Endometrial microvascular endothelial cells (primary cell): ENCODE results near the gene HMX1. TPM values are rescaled to one million over a fixed set of nuclear protein-coding genes. Genes with fewer than 3 reads are reported as not detected.

ENCODE experiments used
- in situ Hi-C: cut with HindIII; loops from 2 replicates; pipeline ENCODE4 v1.10.0; 2017; ENCODE audit warnings: low sequenced_read_pairs, low pct_unique_long_range_greater_than_20kb; ENCODE audit errors: inconsistent ontology term
- total RNA-seq: library from RNA; depleted of rRNA; stranded (reverse); fragments of >200 nt; gene quantifications from one replicate; pipeline ENCODE4 v1.2.3, GENCODE V29; 2015; ENCODE audit errors: inconsistent ontology term

Gene HMX1
- total RNA-seq, 1 donor from 2014 or later = not detected

DNA sequence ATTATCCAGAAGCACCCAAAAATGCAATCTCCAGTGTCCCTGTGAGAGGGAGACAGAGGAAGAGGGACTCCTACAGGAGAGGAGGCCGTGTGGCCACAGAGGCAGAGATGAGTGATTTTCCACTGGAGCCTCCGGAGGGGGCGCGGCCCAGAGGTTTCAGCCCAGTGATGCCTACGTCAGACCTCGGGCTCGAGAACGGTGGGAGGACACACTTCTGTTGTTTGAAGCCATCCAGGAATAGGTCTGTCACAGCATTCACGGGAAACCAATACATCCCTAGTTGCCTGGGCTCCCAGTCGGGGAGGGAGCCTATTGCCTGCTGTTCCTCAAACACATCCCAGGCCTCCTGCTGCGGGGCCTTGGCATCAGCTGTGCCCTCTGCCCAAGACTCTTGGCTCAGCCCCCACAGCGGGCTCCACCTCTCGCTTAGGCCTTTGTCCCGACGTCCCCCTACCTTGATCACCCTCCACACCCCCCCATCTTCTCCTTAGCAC lies 39.2 kb upstream of the HMX1 start:
- in situ Hi-C loops = no loop called here

DNA sequence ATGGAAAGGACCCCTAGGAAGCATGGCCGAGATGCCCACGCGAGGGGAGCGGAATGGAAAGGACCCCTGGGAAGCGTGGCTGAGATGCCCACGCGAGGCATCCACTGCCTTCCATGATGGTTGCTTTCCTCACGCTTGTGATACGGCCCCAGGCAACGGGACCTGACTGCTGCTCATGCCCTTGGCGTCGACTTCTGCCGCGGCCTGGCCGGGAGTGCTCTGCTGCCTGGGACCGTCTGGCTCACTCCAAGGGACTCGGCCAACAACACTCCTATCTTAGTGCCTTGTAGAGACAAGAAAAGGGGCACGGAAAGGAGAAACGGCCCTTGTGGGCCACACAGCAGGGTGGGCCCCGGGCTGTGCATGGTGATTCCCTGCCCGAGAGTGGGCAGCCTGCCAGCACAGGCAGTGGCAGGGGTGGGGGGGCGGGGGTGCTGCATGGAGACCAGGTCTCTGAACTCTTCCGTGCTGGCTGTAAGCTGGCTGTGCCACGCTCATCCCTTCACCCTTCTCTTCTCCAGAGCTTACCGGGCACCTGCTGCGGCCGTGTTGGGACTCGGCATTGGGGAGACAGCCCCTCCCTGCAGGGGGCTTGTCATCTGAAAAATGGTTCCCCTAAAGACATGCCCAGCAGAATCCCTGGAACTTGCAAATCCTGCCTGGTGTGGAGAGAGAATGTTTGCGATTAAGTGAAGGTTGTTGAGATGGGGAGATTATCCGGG lies 38.6 kb upstream of the HMX1 start:
- in situ Hi-C loops = no loop called here

DNA sequence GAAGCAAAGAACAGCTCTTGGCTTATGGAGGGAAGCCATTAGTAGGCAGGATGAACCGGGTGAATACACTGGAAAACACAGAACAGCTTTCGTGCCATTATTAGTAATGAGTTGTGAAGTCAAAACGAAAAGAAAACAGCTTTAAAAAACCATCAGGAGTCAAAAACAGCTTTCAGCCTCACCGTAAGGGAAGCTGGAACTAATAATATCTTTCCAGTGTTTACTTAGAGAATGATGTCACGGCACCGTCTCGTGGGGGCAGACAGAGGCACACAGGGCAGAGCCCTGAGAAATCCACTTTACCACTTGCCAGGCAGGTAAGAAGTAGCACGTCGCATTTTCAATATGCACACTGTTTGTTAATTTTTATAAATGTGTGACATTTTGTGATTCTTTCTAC lies 37.9 kb upstream of the HMX1 start:
- in situ Hi-C loops = no loop called here

DNA sequence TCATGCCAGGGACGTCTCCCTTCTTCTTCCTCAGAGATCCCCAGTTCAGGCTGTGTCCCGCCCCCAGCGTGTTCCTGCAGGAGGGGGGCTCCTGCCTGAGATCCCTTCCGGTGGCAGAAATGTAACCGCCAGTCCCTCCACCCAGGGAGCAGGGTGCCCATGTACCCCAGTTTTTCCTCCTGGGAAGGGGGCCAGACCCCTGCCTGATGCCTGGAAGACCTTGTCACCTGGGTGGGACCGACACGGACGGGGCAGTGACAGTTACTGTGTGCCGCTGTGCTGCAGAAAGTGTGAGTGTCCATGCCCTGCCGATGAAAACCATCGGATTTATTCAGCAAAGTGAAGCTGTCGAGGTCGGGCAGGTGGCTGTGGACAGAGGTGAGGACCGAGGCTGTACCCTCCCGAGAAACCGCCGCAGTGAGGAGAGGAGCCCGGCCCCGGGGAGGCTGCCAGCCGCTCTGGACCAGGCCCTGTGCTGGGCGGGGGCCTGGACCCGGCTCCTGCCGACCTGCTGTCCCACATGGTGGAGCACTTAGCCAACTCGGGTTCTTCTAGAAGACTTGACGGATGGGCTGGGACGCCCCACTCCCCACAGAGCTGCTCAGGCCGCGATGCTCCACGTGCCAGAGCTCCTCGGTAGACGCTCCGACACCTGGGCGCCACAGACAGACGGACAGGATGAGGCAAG lies 36.7 kb upstream of the HMX1 start:
- in situ Hi-C loops = no loop called here

DNA sequence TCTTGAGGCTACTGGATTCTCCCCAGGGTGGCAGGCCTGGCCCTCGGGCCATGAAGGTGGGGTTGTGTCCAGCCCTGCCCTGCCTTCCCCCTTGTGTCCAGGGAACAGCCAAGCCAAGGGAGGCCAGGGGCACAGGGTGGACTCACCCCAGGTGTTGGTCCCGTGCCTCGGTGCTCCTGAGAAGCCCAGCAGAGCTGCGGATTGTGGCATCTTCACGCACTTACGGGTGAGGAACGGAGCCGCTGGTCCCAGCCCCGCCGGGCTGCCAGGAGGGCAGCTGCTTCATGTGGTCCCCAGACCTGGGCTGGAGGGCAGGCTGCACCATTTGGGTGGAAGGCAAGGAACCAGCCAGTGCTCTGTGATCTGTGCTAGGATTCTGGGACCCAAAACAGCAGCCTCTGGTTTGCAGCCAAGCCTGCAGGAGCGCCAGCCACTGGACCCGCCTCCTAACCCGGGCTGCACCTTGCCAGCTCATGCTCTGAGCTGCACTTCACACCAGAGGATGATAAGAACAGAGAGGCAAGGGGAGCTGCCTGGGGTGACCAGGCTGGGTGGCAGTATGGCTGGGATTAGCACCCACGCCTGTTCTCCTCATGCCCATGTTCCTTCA lies 36.1 kb upstream of the HMX1 start:
- in situ Hi-C loops = no loop called here

DNA sequence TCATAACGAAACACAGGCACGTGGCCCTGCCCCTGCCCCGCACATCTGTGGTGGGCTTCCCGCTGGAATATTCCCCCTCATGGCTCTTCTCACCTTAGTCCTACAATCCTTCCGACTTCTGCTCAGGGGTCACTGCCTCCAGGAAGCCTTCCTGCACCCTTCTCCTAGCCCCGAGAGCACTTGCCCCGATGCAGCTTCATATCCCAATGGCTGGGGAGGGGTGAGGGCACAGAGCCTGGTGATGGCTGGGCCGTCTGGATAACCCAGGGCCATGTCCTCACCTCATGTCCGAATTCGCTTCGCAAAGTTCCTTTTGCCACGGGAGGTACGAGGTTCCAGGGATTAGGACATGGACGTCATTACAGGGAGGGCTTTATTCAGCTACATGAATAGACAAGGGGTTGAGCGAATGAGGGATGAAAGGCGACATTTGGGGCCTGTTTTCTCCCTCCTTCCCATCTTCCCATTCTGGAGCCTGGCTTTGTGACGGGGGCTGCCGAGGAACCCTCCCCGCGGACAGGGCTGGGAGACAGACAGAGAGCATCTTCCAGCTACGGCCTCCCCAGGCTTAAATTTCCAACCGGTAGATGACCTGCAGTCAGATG lies 35.5 kb upstream of the HMX1 start:
- in situ Hi-C loops = no loop called here

DNA sequence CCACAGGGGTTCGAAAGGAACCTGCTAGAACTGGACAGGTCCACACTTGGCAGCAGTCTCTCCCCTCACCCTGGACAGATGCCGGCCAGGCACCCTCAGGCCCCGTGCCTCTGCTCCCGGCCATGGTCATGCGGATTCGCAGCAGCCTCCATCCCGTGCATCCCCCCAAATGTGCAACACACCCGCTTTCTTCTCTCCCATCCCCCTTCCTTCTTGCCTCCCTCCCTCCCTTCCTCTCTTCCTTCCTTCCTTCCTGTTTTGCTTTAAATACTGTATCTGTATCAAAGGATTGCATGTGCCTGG lies 35.0 kb upstream of the HMX1 start:
- in situ Hi-C loops = no loop called here

DNA sequence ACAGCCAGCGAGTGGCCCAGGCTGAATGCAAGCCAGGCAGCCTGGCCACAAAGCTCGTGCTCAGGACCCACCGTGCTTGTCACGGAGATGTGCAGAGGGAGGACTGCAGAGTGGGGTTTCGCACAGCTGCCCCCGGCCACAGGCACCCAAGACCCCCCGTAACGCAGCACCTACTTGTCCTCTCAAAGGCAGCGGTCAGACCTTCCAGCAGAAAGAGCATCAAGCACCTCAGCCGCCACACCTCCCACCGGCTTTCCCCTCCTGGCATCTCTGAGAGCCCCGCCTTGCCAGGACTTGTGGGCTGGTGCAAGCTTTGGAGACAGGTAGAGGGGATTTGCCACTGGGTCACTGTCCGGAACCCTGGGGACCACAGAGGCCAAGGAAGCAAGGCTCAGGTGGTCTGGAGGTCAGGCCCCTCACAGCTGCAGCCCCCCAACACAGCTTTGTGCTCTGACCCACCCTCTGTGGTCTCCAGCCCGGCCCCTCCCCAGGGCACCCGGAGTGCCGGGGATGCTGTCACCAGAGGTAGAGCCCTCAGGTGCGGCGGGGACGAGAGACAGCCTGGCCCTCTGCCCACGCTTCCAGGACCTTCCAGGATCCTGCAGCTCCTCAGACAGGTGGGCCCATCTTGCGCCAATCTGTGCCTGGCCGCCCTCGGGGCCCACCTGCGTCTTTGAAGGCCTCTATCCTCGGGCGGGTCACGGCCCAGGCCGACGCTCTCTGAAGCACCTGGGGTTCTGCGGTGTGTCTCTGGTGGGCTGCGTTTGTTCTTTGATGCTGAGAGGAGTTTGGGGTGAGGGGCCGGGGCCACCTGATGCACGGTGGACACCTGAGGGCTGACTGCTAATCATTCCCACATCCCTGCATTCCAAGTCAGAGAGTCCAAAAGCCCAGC lies 34.4 kb upstream of the HMX1 start:
- in situ Hi-C loops = no loop called here

DNA sequence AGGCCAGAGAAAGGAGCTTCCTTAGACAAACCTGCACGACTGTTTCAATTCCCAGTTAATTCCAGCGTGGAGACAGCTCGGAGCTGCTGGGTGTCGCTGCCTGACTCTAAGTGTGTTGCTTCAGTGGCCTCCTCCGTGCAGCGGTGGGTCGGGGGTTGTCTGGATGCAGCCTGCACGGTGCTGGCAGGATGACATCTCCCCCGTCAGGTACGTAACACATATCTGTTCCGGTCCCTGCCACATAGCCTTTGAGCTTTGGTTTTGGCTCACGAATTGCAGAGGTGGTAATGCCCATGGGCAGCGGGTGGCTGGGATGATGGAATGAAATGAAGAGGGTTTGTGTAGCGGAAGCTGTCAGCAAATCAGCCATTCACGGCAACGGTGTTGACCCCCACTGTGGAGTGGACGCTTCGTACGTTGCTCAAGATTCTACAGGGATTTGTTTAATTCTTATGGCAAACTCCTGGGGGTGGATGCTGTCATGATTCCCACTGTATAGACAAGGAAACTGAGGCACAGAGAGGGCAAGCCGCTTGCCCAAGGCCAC lies 33.7 kb upstream of the HMX1 start:
- in situ Hi-C loops = no loop called here

DNA sequence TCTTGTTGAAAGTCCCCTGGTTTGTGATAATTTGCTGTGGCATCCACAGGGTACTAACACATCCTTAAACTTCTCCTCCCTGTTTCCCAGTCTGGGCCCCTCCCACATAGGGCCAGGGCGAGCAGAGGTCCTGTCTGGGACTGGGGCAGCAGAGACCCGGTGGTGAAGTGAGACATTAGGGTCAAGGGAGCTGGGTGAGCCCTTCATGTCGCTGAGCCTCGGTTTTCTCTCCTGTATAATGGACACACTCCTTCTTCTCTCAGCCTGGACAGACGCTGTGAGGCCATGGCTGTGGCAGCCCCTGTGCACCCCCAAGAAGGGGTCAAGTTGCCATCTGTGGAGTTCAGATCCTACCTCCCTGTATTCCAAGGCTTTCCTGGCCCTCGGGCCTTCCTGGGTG lies 33.0 kb upstream of the HMX1 start:
- in situ Hi-C loops = no loop called here

DNA sequence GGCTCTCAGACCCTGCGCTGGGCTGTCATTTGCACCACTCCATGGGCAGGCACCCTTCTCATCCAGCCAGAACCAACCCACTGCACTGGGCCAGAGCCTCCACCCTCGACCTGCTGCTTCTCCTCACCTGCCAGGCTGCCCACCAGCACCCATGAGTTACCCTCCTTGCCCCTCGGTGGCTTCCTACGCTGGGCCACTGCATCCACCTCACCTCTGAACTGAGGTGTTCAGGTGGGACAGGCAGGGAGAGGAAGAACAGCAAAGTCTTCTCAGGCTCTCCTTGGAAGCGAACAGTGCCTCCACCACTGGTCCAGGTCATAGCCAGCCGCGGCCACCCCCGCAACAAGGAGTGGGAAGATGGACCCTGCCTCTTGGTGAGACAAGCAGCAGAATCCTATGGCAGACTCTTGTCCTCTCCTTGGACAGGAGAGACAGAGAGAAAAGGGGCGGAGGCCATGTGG lies 32.4 kb upstream of the HMX1 start:
- in situ Hi-C loops = no loop called here

DNA sequence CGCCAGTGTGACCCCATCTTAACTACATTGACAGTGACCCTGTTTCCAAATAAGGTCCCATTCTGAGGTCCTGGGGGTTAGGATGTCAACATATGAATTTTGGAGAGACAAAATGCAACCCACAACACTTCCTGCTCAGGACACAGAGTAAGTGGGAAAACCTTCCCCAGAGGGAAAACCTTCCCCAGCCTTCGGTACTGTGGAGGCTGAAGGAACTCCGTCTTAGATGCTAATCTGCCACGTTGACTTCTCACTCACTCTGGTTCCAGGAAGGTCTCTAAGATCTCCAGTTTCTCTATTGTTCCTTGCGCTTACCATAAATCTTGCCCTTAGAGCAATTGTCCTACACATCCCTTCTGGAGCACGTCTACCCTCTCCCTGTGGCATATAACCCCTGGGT lies 29.7 kb upstream of the HMX1 start:
- in situ Hi-C loops = no loop called here

DNA sequence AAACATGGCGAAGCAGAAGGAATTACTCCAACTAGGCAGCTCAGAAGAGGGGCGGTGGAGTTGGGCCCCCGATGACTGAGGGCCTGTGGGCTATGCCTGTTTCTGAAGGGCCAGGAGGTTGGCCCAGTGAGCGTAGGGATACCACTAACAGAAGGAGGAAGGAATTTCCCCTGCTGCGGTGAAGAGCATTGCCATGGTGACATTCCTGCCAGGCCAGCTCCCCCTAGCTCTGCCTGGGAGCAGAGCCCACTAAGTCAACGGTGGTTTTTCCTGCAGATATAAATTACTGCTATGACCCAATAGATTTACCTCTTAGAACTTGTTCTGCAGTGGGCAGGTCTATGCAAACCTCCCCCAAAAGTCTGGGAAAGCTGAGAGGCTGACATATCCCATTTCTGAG lies 28.9 kb upstream of the HMX1 start:
- in situ Hi-C loops = no loop called here

DNA sequence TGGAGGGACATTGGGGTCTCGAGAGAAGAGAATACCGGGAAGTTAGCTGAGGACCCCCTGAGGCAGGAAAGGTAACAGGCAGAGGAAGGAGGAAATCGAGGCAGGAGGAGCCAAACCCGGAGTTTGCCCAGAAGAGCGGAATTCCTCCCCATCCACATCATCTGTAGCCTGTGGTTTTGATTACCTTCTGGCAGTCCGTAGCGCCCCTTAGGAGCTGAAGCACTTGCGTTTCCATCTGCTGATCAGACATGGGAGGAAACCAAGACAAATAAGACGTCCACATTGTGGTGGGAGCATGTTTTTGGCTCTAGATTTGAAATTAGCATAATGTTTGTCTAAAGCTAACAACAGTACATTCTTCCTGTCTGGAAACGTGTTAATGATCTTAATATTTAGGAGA lies 26.8 kb upstream of the HMX1 start:
- in situ Hi-C loops = no loop called here

DNA sequence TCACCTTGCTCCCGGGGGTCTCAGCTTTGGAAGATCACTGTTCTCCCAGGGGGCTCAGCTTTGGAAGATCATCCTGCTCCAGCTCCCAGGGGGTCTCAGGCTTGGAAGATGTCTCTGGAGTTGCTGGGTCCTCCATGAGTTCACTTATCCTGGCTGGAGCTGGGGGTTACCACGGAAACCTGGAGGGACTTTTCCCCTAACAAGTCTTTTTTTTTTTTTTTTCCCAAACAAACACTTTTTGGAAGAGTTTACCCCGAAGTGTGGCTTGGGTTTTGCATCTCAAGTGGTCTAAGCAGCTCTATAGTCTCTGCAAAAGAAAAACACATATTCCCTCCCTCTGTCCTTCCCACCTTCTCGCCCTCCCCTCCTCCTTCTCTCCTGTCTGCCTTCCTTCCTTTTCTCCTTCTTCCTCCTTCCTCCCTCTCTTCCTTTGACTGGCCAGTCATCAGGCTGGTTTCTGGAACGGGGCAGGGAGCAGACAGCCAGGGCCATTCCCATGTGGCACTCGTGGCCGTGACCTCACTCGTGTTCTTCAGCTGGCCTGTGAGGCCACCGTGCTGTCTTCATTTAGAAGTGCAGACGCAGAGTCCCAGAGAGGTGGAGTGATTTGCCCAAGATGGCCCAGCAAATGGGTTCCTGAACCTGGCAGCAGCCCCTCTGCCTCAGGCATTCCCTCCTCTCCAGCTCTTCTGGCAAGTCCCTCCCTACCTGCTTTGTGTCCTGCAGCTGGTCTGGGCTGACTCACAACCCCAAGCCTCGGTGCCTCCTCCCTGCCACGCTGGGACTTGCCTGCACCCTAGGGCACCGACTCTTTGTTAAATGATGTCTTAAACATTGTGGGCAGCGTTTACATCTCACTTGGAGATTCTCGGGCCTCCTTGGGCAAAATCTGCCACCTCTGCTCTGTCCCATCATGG lies 25.9 kb upstream of the HMX1 start:
- in situ Hi-C loops = no loop called here

DNA sequence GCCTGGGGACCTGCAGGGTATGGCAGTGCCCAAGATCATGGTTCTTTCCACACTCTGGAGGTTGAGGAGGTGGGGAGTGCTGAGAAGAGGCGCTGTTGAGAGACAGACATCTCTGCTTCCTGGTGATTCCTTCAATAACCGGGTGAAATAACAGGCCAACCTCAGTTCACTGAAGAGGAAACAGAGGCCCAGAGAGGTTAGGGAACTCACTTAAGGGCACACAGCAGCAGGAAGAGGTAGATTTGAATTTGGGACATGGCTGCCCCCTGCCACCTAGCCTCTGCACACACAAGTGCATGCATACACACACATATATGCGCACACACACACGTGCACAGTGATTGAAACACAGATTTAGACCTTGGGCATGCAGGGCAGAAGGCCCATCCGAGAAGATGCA lies 24.9 kb upstream of the HMX1 start:
- in situ Hi-C loops = no loop called here

DNA sequence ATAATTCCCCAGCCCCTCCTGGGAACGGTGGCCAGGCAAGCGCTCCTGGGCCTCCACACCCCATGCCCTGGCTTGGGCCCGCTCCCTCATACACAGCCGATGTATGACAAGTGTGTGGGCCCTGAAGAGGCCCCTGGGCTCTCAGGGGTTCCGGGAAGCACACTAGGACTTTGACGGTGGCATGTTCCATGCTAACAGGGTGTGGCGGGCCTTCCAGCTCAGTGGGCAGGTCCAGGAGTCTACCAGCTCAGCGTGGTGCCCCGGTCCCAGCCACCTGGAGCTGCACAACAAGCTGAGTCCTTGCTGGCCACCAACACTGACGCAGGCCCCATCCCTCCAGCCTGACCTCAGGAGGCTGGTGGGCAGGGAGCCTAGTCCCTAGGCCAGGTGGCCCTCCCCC lies 24.4 kb upstream of the HMX1 start:
- in situ Hi-C loops = no loop called here

DNA sequence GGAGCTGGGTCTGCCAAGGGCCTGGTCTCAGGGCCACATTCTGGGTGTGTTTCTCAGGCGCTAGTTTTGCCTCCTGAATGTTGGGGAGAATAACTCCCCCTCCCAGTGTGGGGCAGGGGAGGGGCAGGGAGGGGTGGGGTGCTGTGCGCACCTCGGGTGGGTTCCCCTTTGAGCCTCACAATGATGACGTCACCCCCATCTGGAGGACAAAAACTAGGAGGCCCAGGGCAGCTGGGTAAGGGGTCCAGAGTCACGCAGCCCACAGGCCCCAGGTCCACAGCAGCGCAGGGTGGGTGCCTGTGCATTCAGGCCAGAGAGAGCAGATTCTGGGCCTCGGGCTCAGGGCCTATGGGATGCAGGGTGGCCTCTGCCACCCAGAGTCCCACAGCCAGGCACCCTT lies 23.7 kb upstream of the HMX1 start:
- in situ Hi-C loops = no loop called here
